Vagina (tissue), 2 donors: ENCODE measurements around the gene LRRC8C.

Experiments
- POLR2A ChIP-seq, 2 donors: fragments of 450-650 bp; IDR thresholded peaks; one replicate each; pipeline ENCODE4 v1.6.1; 2017; ENCODE audit warnings: antibody characterized with exemption in 2 of 2, mild to moderate bottlenecking in 2 of 2, moderate library complexity in 2 of 2
- TF ChIP-seq, protein P1 (sequence below), 3 experiments: fragments of 450-650 bp in 2 of 3; fragments of 200-600 bp in 1 of 3; sonication (generic) in 1 of 3; IDR thresholded peaks; one replicate each; pipeline ENCODE4 v1.5.1; 2017 to 2019; ENCODE audit warnings: antibody characterized with exemption in 3 of 3, mild to moderate bottlenecking in 2 of 3, moderate library complexity in 2 of 3

DNA sequence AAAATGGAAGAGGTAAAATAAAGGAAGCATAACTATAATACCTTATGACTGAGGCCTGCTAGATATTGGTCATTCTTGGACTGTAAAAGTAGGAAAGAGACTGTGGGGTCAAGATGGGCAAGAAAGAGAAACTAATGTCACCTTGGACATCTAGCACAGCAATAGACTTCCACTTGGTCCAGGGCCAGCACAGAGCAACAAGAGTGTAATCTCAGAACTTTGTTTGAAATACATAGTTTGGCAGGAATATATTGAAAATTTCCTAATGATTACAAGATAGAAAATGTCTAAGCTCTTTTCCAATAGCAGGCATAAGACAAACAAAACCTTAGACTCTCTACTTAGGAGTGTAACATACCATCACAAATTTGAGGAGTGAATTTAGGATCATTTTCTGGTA is 4.6 kb downstream of the LRRC8C start:
- TF ChIP-seq, protein P1, sequence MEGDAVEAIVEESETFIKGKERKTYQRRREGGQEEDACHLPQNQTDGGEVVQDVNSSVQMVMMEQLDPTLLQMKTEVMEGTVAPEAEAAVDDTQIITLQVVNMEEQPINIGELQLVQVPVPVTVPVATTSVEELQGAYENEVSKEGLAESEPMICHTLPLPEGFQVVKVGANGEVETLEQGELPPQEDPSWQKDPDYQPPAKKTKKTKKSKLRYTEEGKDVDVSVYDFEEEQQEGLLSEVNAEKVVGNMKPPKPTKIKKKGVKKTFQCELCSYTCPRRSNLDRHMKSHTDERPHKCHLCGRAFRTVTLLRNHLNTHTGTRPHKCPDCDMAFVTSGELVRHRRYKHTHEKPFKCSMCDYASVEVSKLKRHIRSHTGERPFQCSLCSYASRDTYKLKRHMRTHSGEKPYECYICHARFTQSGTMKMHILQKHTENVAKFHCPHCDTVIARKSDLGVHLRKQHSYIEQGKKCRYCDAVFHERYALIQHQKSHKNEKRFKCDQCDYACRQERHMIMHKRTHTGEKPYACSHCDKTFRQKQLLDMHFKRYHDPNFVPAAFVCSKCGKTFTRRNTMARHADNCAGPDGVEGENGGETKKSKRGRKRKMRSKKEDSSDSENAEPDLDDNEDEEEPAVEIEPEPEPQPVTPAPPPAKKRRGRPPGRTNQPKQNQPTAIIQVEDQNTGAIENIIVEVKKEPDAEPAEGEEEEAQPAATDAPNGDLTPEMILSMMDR (IDR thresholded peaks at IDR 0.05), result no peak
- TF ChIP-seq POLR2A (IDR thresholded peaks at IDR 0.05), result no peak
